ENCODE results near the gene CERS6. TPM values are rescaled to one million over a fixed set of nuclear protein-coding genes. Genes with fewer than 3 reads are reported as not detected.

Gene CERS6
- total RNA-seq, 1 donor from 2014 or later: 30.8 TPM

GRCh38 chr2:168528016-168528415, 71.9 kb downstream of the CERS6 start:
- no peak overlapping the region for H3K4me3 Mint-ChIP-seq (ENCODE audit: unreplicated experiment)
- H3K27me3 Mint-ChIP-seq (ENCODE audit: low read depth): no peaks in the 10 kb centered on the region
- H3K9me3 Mint-ChIP-seq (ENCODE audit: low read depth): no peaks in the 10 kb centered on the region
- H3K36me3 Mint-ChIP-seq (ENCODE audit: low read depth): no peaks in the 10 kb centered on the region
- peaks cover 86% of the 10 kb centered on the region for H3K4me1 Mint-ChIP-seq (ENCODE audit: low read depth)
- DNase-seq (ENCODE audit: low spot score): no peak
- H3K27ac Mint-ChIP-seq (ENCODE audit: unreplicated experiment): peak overlapping the region; percentile 49
- TF ChIP-seq CTCF (IDR thresholded peaks at IDR 0.05): no peak

- Mint-ChIP-seq H3K27ac (ENCODE audit: unreplicated experiment) (peak overlapping the region; percentile 49), H3K4me1 (ENCODE audit: low read depth) (peaks cover 86% of the 10 kb centered on the region), H3K9me3 (ENCODE audit: low read depth) (no peaks in the 10 kb centered on the region), H3K4me3 (ENCODE audit: unreplicated experiment) (no peak overlapping the region), H3K36me3 (ENCODE audit: low read depth) (no peaks in the 10 kb centered on the region), H3K27me3 (ENCODE audit: low read depth) (no peaks in the 10 kb centered on the region)
- no peak for TF ChIP-seq CTCF (IDR thresholded peaks at IDR 0.05)
- DNase-seq (ENCODE audit: low spot score): no peak
Measured at GRCh38 chr2:168528469-168528868, 72.4 kb downstream of the CERS6 start.

- Mint-ChIP-seq H3K27ac (ENCODE audit: unreplicated experiment) (no peak overlapping the region), H3K27me3 (ENCODE audit: low read depth) (no peaks in the 10 kb centered on the region), H3K9me3 (ENCODE audit: low read depth) (no peaks in the 10 kb centered on the region), H3K36me3 (ENCODE audit: low read depth) (no peaks in the 10 kb centered on the region), H3K4me1 (ENCODE audit: low read depth) (peaks cover 85% of the 10 kb centered on the region), H3K4me3 (ENCODE audit: unreplicated experiment) (no peak overlapping the region)
- TF ChIP-seq CTCF (IDR thresholded peaks at IDR 0.05): no peak
- no peak for DNase-seq (ENCODE audit: low spot score)
Measured at GRCh38 chr2:168529054-168529833, 73.2 kb downstream of the CERS6 start.

- no peak for TF ChIP-seq CTCF (IDR thresholded peaks at IDR 0.05)
- no peaks in the 10 kb centered on the region for H3K36me3 Mint-ChIP-seq (ENCODE audit: low read depth)
- H3K4me3 Mint-ChIP-seq (ENCODE audit: unreplicated experiment): no peak overlapping the region
- peak overlapping the region; percentile 80 for H3K27ac Mint-ChIP-seq (ENCODE audit: unreplicated experiment)
- H3K4me1 Mint-ChIP-seq (ENCODE audit: low read depth): peaks cover 77% of the 10 kb centered on the region
- DNase-seq (ENCODE audit: low spot score): no peak
- no peaks in the 10 kb centered on the region for H3K9me3 Mint-ChIP-seq (ENCODE audit: low read depth)
- H3K27me3 Mint-ChIP-seq (ENCODE audit: low read depth): no peaks in the 10 kb centered on the region
Measured at GRCh38 chr2:168529900-168530561, 74.0 kb downstream of the CERS6 start.

GRCh38 chr2:168530982-168531622, 75.0 kb downstream of the CERS6 start:
- Mint-ChIP-seq H3K9me3 (ENCODE audit: low read depth) (no peaks in the 10 kb centered on the region), H3K36me3 (ENCODE audit: low read depth) (no peaks in the 10 kb centered on the region), H3K4me3 (ENCODE audit: unreplicated experiment) (peak overlapping the region; percentile 4), H3K4me1 (ENCODE audit: low read depth) (peaks cover 75% of the 10 kb centered on the region), H3K27me3 (ENCODE audit: low read depth) (no peaks in the 10 kb centered on the region), H3K27ac (ENCODE audit: unreplicated experiment) (peak overlapping the region; percentile 80)
- no peak for DNase-seq (ENCODE audit: low spot score)
- no peak for TF ChIP-seq CTCF (IDR thresholded peaks at IDR 0.05)
